ENCODE results near the gene FBXL7.

FBXL7 gene

DNA sequence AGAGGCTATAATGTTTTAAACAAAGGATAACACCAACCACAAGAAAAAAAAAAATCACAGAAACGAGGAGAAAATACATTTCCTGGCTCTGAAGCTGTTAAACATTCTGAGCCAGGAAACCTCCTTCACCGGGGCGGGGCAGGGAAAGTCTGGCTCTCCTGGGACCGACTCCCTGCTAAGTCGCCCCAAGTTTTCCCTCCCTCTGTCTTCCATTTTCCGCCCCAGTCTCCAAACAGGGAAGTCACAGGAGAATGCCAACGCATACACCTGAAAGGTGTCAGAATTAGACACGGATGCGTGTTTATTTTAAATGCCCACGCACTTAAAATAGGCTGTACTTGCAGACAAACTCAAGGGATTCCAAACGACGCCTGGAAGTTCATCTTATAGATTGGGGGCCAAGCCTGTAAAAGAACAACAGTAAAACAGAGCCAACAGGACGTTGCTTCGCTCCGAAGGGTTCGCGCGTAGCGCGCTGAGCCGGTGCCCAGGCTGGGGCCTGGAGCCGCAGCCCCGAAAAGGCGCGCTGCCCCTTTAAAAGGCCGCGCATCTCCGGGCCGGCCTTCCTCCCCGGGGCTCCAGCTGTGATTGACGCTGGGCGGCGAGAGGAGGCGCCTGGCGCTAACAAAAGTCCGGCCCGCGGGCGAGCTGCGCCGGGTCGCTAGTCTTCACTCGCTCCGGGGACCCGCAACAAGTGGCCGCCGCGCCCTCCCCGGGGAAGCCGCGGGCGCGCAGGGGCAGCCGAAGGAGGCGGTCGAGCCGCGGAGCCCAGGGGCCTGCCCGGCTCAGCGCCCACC is at the start of gene FBXL7:
Gene FBXL7, plus strand, starts transcription at position 653 of the 797 bp plus-strand sequence.
- peak within 1 kb of the TSS; percentile 83 for H3K4me3 ChIP-seq (ENCODE audit: low read depth, low read length)
- H3K27me3 ChIP-seq (ENCODE audit: control insufficient read depth, insufficient read depth, low read length): peaks cover 2% of the 10 kb centered on the region
- H3K36me3 ChIP-seq (ENCODE audit: control insufficient read depth, insufficient read depth, low read length): no peaks in the 10 kb centered on the region
- peaks cover 6% of the 10 kb centered on the region for H3K4me1 ChIP-seq (ENCODE audit: control insufficient read depth, insufficient read depth, low read length)
- H3K9me3 ChIP-seq (ENCODE audit: control insufficient read depth, insufficient read depth, low read length): no peaks in the 10 kb centered on the region
- H3K9ac ChIP-seq (ENCODE audit: low read depth, low read length): peak within 1 kb of the TSS; percentile 76

DNA sequence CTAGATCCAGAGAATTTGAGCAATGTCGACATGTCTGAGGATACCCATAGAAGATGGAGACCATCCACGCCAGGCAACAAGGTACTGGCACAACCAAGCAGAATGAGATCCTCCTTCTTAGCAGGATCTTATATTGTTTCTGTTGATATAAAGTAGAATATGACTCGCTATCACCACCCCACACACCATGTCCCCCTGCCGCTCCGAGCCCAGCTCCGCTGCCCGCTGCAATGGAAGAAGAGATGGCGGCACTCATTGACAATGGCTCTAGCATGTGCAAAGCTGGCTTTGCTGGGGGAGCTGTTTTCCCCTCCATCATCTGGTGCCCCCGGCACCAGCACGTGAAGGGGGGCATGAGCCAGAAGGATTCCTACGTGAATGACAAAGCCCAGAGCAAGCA is 49.5 kb upstream of the FBXL7 start:
- H3K27me3 ChIP-seq (ENCODE audit: control insufficient read depth, insufficient read depth, low read length): no peaks in the 10 kb centered on the region
- H3K9ac ChIP-seq (ENCODE audit: low read depth, low read length): no peak overlapping the region
- H3K9me3 ChIP-seq (ENCODE audit: control insufficient read depth, insufficient read depth, low read length): no peaks in the 10 kb centered on the region
- H3K4me1 ChIP-seq (ENCODE audit: control insufficient read depth, insufficient read depth, low read length): no peaks in the 10 kb centered on the region
- H3K4me3 ChIP-seq (ENCODE audit: low read depth, low read length): no peak overlapping the region
- no peaks in the 10 kb centered on the region for H3K36me3 ChIP-seq (ENCODE audit: control insufficient read depth, insufficient read depth, low read length)

DNA sequence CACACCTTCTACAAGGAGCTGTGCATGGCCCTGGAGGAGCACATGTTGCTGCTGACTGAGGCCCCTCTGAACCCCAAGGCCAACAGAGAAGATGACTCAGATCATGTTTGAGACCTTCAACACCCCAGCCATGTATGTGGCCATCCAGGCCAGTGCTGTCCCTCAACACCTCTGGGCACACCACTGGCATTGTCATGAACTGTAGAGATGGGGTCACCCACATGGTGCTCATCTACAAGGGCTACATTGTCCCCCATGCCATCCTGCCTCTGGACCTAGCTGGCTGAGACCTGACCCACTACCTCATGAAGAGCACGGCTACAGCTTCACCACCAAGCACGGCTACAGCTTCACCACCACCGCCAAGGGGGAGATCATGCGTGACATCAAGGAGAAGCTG is 49.0 kb upstream of the FBXL7 start:
- no peaks in the 10 kb centered on the region for H3K9me3 ChIP-seq (ENCODE audit: control insufficient read depth, insufficient read depth, low read length)
- H3K4me3 ChIP-seq (ENCODE audit: low read depth, low read length): no peak overlapping the region
- H3K27me3 ChIP-seq (ENCODE audit: control insufficient read depth, insufficient read depth, low read length): no peaks in the 10 kb centered on the region
- H3K9ac ChIP-seq (ENCODE audit: low read depth, low read length): no peak overlapping the region
- no peaks in the 10 kb centered on the region for H3K36me3 ChIP-seq (ENCODE audit: control insufficient read depth, insufficient read depth, low read length)
- no peaks in the 10 kb centered on the region for H3K4me1 ChIP-seq (ENCODE audit: control insufficient read depth, insufficient read depth, low read length)

DNA sequence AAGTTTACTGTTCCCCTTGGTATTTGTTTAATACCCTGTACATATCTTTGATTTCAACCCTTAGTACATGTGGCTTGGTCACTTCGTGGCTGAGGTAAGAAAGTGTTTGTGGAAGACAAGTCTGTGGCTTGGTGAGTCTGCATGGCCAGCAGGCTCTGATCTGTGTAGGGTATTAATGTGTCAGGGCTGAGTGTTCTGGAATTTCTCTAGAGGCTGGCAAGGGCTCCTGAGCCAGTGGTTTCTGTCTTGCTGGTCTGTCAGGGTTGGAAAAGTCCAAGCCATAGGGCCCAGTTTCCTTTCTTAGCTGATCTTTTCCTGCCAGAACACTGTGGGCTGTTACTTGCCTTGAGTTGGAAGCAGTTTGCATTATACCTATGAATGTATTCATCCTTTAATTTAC is 48.0 kb upstream of the FBXL7 start:
- no peaks in the 10 kb centered on the region for H3K4me1 ChIP-seq (ENCODE audit: control insufficient read depth, insufficient read depth, low read length)
- H3K9me3 ChIP-seq (ENCODE audit: control insufficient read depth, insufficient read depth, low read length): no peaks in the 10 kb centered on the region
- no peak overlapping the region for H3K9ac ChIP-seq (ENCODE audit: low read depth, low read length)
- H3K4me3 ChIP-seq (ENCODE audit: low read depth, low read length): no peak overlapping the region
- H3K36me3 ChIP-seq (ENCODE audit: control insufficient read depth, insufficient read depth, low read length): no peaks in the 10 kb centered on the region
- no peaks in the 10 kb centered on the region for H3K27me3 ChIP-seq (ENCODE audit: control insufficient read depth, insufficient read depth, low read length)

DNA sequence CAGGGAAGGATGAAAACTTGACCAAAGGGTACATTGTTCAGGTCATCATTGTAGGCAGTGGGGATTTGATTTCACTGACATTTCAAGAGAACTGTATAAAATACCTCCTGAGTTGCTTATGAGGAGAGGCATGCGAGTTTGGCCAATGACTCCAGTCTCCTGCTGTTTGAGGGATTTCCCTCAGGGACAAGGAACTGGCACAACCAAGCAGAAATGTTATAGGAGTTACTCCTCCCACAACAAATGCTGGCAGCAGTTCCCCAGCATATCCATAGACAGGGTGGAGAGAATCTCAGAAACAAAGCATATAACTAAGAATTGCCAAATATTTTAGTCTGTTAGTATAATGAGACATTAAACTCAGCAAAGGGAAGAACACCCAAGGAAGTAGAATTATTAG is 47.2 kb upstream of the FBXL7 start:
- Histone ChIP-seq H3K4me3 (ENCODE audit: low read depth, low read length) (no peak overlapping the region), H3K9ac (ENCODE audit: low read depth, low read length) (no peak overlapping the region), H3K36me3 (ENCODE audit: control insufficient read depth, insufficient read depth, low read length) (no peaks in the 10 kb centered on the region), H3K4me1 (ENCODE audit: control insufficient read depth, insufficient read depth, low read length) (no peaks in the 10 kb centered on the region), H3K27me3 (ENCODE audit: control insufficient read depth, insufficient read depth, low read length) (no peaks in the 10 kb centered on the region), H3K9me3 (ENCODE audit: control insufficient read depth, insufficient read depth, low read length) (no peaks in the 10 kb centered on the region)

DNA sequence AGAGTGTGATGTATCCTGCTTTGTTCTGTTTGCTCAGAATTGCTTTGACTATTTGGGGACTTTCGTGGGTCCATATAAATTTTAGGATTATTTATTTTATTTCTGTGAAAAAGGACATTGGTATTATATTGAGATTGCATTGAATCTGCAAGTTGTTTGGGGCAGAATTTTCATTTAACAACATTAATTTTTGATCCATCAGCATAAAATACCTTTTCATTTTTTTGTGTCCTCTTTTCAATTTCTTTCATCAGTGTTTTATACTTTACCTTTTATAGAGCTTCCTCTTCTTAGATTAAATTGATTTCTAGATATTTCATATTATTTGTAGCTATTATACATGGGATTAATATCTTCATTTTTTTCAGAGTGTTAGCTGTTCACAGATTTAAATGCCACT is 40.8 kb upstream of the FBXL7 start:
- no peaks in the 10 kb centered on the region for H3K4me1 ChIP-seq (ENCODE audit: control insufficient read depth, insufficient read depth, low read length)
- no peaks in the 10 kb centered on the region for H3K36me3 ChIP-seq (ENCODE audit: control insufficient read depth, insufficient read depth, low read length)
- H3K27me3 ChIP-seq (ENCODE audit: control insufficient read depth, insufficient read depth, low read length): no peaks in the 10 kb centered on the region
- no peaks in the 10 kb centered on the region for H3K9me3 ChIP-seq (ENCODE audit: control insufficient read depth, insufficient read depth, low read length)
- H3K4me3 ChIP-seq (ENCODE audit: low read depth, low read length): no peak overlapping the region
- H3K9ac ChIP-seq (ENCODE audit: low read depth, low read length): no peak overlapping the region

DNA sequence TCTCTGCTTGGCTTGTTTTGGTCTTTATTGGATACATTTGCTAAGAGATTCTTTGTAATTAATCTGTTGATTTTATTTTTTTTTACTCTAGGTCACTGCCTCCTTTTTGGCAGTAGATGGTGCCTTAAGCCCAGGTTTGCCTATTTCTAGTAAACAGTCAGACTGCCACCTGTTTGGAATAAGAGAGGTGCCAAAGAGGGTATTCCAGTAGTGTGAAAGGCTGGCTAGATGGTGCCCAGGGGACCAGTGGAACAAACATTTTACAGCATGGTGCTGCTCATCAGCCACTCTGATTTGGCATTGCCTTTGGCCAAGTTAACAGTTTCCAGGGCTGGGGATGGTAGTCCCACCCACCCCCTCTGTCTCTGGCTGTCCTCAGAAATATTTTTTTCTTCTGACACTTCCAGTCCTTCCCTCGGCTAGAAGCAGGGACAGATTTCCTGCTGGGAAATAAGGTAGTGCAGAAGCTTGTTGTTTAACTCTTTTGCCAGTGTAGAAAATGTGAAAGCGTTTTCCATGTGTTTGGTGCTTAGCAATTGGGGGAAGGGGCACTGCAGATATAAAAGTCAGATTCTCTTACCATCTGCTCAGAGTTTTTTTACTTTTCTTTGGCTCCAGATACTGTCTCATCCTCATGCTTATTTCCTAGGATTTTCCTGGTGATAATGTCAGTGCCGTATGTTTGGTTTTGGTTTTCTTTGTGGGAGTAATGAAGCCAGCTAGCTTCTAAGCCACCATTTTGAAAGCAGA is 36.6 kb upstream of the FBXL7 start:
- Histone ChIP-seq H3K9me3 (ENCODE audit: control insufficient read depth, insufficient read depth, low read length) (no peaks in the 10 kb centered on the region), H3K9ac (ENCODE audit: low read depth, low read length) (no peak overlapping the region), H3K27me3 (ENCODE audit: control insufficient read depth, insufficient read depth, low read length) (no peaks in the 10 kb centered on the region), H3K4me3 (ENCODE audit: low read depth, low read length) (no peak overlapping the region), H3K36me3 (ENCODE audit: control insufficient read depth, insufficient read depth, low read length) (no peaks in the 10 kb centered on the region), H3K4me1 (ENCODE audit: control insufficient read depth, insufficient read depth, low read length) (no peaks in the 10 kb centered on the region)

DNA sequence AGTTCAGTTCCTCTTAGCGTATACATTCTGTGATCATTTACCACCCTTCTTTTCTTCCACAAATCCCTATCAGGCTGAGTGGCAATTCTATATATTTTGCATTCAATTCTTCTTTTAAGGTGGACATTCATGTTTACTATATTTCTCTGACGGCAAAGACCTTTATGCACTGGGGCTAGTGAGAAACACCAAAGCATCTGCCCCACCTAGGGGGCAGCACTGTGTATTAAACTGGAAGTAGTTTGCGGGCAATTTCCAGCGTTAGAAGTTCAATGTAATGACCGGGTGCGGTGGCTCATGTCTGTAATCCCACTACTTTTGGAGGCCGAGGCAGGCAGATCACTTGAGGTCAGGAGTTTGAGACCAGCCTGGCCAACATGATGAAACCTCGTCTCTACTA is 27.9 kb upstream of the FBXL7 start:
- H3K27me3 ChIP-seq (ENCODE audit: control insufficient read depth, insufficient read depth, low read length): no peaks in the 10 kb centered on the region
- no peaks in the 10 kb centered on the region for H3K4me1 ChIP-seq (ENCODE audit: control insufficient read depth, insufficient read depth, low read length)
- no peaks in the 10 kb centered on the region for H3K36me3 ChIP-seq (ENCODE audit: control insufficient read depth, insufficient read depth, low read length)
- no peak overlapping the region for H3K9ac ChIP-seq (ENCODE audit: low read depth, low read length)
- no peaks in the 10 kb centered on the region for H3K9me3 ChIP-seq (ENCODE audit: control insufficient read depth, insufficient read depth, low read length)
- H3K4me3 ChIP-seq (ENCODE audit: low read depth, low read length): no peak overlapping the region

DNA sequence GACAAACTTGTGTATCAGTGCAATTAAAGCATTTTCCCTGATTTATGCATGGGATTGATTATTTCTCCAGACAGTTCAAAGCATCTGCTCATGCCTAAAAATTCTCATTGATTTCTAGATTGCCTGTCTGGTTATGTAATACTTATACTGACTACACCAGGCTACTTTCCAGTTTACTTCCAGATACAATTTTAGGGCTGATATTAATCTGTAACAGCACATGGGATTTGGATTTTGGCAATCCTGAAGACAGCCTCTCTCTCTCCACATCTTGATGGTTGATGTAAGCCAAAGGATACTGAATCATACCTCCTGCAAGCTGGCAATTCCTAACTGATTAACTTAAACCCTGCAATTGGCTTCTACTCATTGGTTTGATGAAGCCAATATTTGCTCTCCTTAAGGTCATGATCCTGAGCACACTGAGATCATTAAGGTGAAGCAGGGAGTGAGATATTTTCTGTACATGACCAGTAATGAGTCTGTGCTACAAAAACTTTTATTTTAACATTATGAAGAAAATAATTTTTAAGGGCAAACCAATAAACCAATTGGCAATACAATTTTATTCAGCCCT is 25.7 kb upstream of the FBXL7 start:
- Histone ChIP-seq H3K4me3 (ENCODE audit: low read depth, low read length) (no peak overlapping the region), H3K9me3 (ENCODE audit: control insufficient read depth, insufficient read depth, low read length) (no peaks in the 10 kb centered on the region), H3K4me1 (ENCODE audit: control insufficient read depth, insufficient read depth, low read length) (no peaks in the 10 kb centered on the region), H3K36me3 (ENCODE audit: control insufficient read depth, insufficient read depth, low read length) (no peaks in the 10 kb centered on the region), H3K9ac (ENCODE audit: low read depth, low read length) (no peak overlapping the region), H3K27me3 (ENCODE audit: control insufficient read depth, insufficient read depth, low read length) (no peaks in the 10 kb centered on the region)

DNA sequence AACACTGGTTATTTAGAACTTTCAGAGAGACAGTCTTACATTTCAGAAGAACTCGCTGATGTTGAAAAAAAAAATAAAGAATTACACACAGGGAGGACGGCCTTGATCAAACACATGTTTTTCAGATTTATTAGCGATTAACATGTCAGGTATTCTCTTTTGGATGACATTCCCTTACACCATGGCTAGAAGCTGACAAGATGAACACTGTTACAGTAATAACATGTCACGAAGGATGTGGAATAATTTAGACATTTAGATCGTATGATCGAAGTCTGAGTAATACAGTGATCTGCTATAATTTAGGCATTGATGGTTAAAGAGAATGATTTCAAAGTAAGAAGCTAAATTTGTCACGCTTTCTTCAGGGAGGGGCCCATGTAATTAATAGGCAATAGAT is 24.6 kb upstream of the FBXL7 start:
- no peaks in the 10 kb centered on the region for H3K27me3 ChIP-seq (ENCODE audit: control insufficient read depth, insufficient read depth, low read length)
- H3K36me3 ChIP-seq (ENCODE audit: control insufficient read depth, insufficient read depth, low read length): no peaks in the 10 kb centered on the region
- no peak overlapping the region for H3K9ac ChIP-seq (ENCODE audit: low read depth, low read length)
- no peaks in the 10 kb centered on the region for H3K4me1 ChIP-seq (ENCODE audit: control insufficient read depth, insufficient read depth, low read length)
- H3K9me3 ChIP-seq (ENCODE audit: control insufficient read depth, insufficient read depth, low read length): no peaks in the 10 kb centered on the region
- H3K4me3 ChIP-seq (ENCODE audit: low read depth, low read length): no peak overlapping the region

DNA sequence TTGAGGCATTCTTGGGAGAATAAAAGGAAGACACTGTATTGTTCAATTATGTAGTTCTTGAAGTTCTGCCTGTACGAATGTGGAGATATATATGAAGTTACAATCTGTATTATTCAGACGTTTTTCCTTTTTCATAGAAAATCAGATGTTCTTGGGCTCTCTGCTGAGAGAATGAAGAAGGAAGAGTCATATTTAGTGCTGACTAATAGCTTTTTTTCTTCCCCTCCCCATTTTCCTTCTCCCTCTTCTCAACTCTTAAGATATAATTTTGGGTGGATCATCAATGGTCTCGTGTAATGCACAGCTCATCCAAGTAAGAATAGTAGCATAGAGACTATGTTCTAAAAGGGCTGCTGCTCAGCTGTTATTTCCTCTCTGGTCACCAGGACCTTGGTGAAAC is 23.0 kb upstream of the FBXL7 start:
- no peaks in the 10 kb centered on the region for H3K27me3 ChIP-seq (ENCODE audit: control insufficient read depth, insufficient read depth, low read length)

DNA sequence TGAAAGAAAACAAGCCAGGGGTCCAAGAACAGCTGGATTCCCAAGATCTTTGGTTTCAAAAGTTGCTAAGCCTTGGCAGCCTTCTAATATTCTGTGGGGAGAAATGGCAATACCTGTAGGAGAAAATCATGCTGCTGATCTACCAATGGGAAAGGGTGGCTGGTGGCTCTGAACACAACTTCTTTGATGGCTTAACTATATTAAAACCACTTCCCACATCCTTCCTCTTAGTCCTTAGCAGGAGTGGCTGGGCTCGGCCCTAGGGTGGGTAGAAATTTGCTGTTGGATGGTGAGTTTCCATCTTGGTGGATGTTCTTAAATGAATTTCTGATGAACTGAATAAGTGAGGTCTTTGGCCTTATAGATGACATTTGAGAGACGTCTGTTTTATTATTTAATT is 19.5 kb upstream of the FBXL7 start:
- no peaks in the 10 kb centered on the region for H3K27me3 ChIP-seq (ENCODE audit: control insufficient read depth, insufficient read depth, low read length)
- H3K4me1 ChIP-seq (ENCODE audit: control insufficient read depth, insufficient read depth, low read length): no peaks in the 10 kb centered on the region
- H3K36me3 ChIP-seq (ENCODE audit: control insufficient read depth, insufficient read depth, low read length): no peaks in the 10 kb centered on the region
- no peak overlapping the region for H3K4me3 ChIP-seq (ENCODE audit: low read depth, low read length)
- H3K9me3 ChIP-seq (ENCODE audit: control insufficient read depth, insufficient read depth, low read length): no peaks in the 10 kb centered on the region
- no peak overlapping the region for H3K9ac ChIP-seq (ENCODE audit: low read depth, low read length)

More for the DNA sequence above, 23.0 kb upstream of the FBXL7 start:
- Histone ChIP-seq H3K4me1 (ENCODE audit: control insufficient read depth, insufficient read depth, low read length) (no peaks in the 10 kb centered on the region), H3K36me3 (ENCODE audit: control insufficient read depth, insufficient read depth, low read length) (no peaks in the 10 kb centered on the region), H3K9me3 (ENCODE audit: control insufficient read depth, insufficient read depth, low read length) (no peaks in the 10 kb centered on the region), H3K4me3 (ENCODE audit: low read depth, low read length) (no peak overlapping the region), H3K9ac (ENCODE audit: low read depth, low read length) (no peak overlapping the region)
